Pancreas (tissue), 10 donors: Measurements from ENCODE around the gene SYT9. TPM values are rescaled to one million over a fixed set of nuclear protein-coding genes. Genes with fewer than 3 reads are reported as not detected.

Experiments used
- ATAC-seq, 4 donors: fragments of 200-7000 bp; cut with Tn5 transposase; one replicate each; pipeline versions ENCODE4 v1.8.0 to v1.9.1; 2020; ENCODE audit warnings: mild to moderate bottlenecking in 4 of 4, moderate library complexity in 4 of 4
- DNase-seq, 6 donors: peaks; one replicate each; pipeline ENCODE4 v3.0.0-alpha.2; 2020
- FAIRE-seq: peaks from 2 replicates; lab custom pipeline; 2012; peaks lifted over from hg19 to GRCh38; lab: Jason Lieb, UNC
- H3K27ac ChIP-seq, 4 donors: fragments of 200-600 bp; sonication (generic); 1 replicate in 3 of 4; 2 replicates in 1 of 4; pipeline versions ENCODE4 v1.5.0 to v1.8.0; 2020
- H3K27me3 ChIP-seq, 4 donors: fragments of 200-600 bp; one replicate each; pipeline ENCODE4 v1.8.0; 2021
- H3K36me3 ChIP-seq, 3 donors: fragments of 200-600 bp; sonication (generic) in 1 of 3; one replicate each; pipeline versions ENCODE4 v1.5.0 to v1.8.0; 2020 to 2021
- H3K4me1 ChIP-seq, 3 donors: fragments of 200-600 bp; one replicate each; pipeline ENCODE4 v1.8.0; 2021
- H3K4me3 ChIP-seq, 4 donors: fragments of 200-600 bp; sonication (generic) in 2 of 4; one replicate each; pipeline versions ENCODE4 v1.5.0 to v1.8.0; 2020 to 2021
- H3K9me3 ChIP-seq, 4 donors: fragments of 200-600 bp; one replicate each; pipeline ENCODE4 v1.8.0; 2021
- WGBS, 2 donors: extraction: QIAGEN DNeasy Blood & Tissue Kit; methylation state at CpG; one replicate each; pipeline ENCODE4 v1.1.7; 2013; 5-methylcytosine and 5-hydroxymethylcytosine counted together
- intact Hi-C, 3 donors: fragments of 100-400 bp; cut with DNase I; formaldehyde crosslinking; loops; one replicate each; pipeline versions ENCODE4 v1.11.1 to v1.14.2; 2022
- polyA plus RNA-seq, 2 donors: library from polyadenylated mRNA; stranded (reverse); fragments of 200-250 nt; gene quantifications; one replicate each; pipeline ENCODE4 v1.2.3, GENCODE V29; 2013
- total RNA-seq, 6 donors: library from RNA; stranded (reverse); fragmentation: NEBNext Ultra II Directional in 4 of 6; extraction: Animal tissue kit (Norgen Biotek cat#: 25700) in 4 of 6; gene quantifications; one replicate each; pipeline versions ENCODE4 v1.2.1 to v1.2.4, GENCODE V29; 2021 to 2023
- TF ChIP-seq, protein P1 (sequence below), 4 donors: fragments of 200-600 bp; sonication (generic) in 3 of 4; IDR thresholded peaks; one replicate each; pipeline versions ENCODE4 v1.5.0 to v1.8.0; 2021; ENCODE audit warnings: antibody characterized with exemption in 4 of 4
- donor health status: healthy with polysubstance abuse.
- donor health status: DM: no; HTN: no; CAD: no; lungs with moderate emphysema.
- donor health status: DM: no; HTN: no; CAD: no.
- donor health status: control.
- donor health status: control.
- donor health status: Bipolar disorder and iron deficiency.
- donor health status: DM: yes; HTN: yes; CAD: no.
- donor health status: DM: no; HTN: no; CAD: no.
- donor health status: DM: no; HTN: no; CAD: no.
- donor health status: DM: yes; HTN: yes; CAD: no.

Gene SYT9
- total and polyA plus RNA-seq, 8 donors, result 0.38 to 2.0 (median 1.0) TPM

DNA sequence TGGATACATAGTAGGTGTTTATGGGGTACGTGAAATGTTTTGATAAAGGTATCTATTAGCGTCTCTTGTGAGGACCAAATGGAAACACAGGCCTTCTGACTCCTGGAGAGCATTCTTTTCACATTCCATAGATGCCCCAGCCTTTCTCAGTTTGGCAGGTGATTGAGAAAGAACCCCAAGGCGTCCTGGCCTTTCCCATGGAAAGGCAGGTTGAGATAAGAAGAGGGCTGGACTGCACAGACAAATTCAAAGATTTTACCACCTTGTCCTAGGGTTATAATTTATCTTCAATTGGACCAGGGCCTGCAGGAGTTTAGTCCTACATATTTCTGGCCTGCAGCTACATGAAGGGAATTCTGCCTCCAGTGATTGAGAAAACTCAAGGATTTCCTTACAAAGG lies 232.9 kb downstream of the SYT9 start:
- Histone ChIP-seq H3K27me3 (no peaks in the 10 kb centered on the region), H3K4me3 (no peak overlapping the region), H3K36me3 (no peaks in the 10 kb centered on the region), H3K4me1 (no peaks in the 10 kb centered on the region), H3K27ac (no peak overlapping the region), H3K9me3 (no peaks in the 10 kb centered on the region)
- 57 to 65% methylated on average over 3 of the region's 3 CpGs for WGBS, 2 donors
- TF ChIP-seq, protein P1, sequence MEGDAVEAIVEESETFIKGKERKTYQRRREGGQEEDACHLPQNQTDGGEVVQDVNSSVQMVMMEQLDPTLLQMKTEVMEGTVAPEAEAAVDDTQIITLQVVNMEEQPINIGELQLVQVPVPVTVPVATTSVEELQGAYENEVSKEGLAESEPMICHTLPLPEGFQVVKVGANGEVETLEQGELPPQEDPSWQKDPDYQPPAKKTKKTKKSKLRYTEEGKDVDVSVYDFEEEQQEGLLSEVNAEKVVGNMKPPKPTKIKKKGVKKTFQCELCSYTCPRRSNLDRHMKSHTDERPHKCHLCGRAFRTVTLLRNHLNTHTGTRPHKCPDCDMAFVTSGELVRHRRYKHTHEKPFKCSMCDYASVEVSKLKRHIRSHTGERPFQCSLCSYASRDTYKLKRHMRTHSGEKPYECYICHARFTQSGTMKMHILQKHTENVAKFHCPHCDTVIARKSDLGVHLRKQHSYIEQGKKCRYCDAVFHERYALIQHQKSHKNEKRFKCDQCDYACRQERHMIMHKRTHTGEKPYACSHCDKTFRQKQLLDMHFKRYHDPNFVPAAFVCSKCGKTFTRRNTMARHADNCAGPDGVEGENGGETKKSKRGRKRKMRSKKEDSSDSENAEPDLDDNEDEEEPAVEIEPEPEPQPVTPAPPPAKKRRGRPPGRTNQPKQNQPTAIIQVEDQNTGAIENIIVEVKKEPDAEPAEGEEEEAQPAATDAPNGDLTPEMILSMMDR (IDR thresholded peaks at IDR 0.05), result no peak
- intact Hi-C loops, result no loop called here
- FAIRE-seq (no peak), DNase-seq (no peak), ATAC-seq (no peak)

DNA sequence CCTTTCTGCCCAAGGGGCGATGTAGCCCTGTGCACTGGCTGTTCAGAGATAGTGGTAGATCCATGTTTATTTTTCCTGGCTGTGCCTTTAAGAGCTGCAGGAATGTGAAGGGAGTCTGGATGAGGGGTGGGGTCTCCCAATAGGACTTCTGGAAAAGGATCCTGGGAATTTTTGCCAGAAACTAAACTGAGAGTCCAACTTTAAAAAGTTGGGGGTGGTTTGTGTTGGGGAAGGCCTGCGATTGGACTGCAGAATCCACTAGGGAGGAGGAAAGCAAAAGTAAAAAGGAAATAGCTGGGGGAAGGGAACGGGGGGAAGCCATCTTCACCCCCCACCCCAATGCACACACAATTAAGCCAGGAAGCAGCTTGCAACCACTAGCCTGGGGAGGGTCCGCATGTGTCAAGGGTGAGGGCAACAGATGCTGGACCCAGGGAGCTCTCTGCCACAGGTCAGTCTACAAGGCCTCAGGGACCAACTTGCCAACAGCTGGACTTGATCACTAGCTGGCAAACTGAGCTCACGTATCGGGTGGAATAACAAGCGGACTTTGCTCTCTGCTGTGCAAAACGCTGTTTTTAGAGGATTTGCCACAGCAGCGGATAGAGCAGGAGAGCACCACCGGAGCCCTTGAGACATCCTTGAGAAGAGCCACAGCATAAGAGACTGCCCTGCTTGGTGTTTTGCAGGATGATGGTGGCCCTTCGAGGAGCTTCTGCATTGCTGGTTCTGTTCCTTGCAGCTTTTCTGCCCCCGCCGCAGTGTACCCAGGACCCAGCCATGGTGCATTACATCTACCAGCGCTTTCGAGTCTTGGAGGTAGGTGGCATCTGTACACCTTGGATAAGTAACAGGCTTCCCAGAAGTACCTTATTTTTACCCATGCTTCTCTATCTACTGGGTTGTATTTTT lies 233.7 kb downstream of the SYT9 start, which contains the start of gene OLFML1:
TSS of gene OLFML1 (plus strand) at position 321 of the 912 bp plus-strand sequence. CDS start at position 691, 370 bp downstream.
- DNase-seq, result no peak
- peak within 1 kb of the TSS in 1 of 4 donors; percentile 15 for H3K4me3 ChIP-seq
- H3K36me3 ChIP-seq, result no peaks in the 10 kb centered on the region
- TF ChIP-seq, protein P1 (IDR thresholded peaks at IDR 0.05), result no peak
- no peak for FAIRE-seq
- peak; percentile 28 to 52 (median 40) for ATAC-seq
- 69 to 72% methylated on average over 15 of the region's 15 CpGs for WGBS, 2 donors
- H3K9me3 ChIP-seq, result no peaks in the 10 kb centered on the region
- H3K27me3 ChIP-seq, result no peaks in the 10 kb centered on the region
- no peak within 1 kb of the TSS for H3K27ac ChIP-seq
- intact Hi-C loops, result no loop called here
- H3K4me1 ChIP-seq, result no peaks in the 10 kb centered on the region

DNA sequence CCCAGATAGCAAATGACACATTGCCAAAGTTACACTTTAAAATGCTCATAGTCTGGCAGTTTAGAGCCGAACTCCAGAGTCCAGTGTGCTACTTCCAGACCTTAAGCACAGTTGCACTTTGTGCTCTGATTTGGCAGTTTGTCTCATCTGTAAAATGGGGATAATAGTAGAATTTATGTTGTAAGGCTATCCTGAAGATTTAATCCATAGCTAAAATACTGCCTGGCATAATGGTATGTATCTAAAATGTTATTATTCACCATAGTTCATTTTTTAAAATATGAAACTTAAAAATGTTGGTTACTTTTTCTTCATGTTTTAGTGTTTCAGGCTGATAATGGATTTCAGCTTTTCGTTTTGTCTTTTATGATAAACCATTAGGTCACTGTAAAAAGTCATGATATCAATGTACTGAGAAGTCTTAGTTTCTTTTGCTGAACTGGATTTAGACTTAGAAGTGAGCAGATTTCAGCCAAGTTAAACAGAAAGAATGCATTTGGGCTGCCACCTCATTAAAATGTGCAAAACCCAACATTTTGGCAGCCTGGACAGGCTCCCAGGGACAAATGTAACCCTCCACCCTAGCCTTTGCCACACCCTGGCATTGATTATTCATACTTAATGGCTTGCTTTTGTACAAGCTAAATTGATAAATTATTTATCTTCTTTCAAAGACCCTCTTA lies 234.5 kb downstream of the SYT9 start:
- DNase-seq, result no peak
- intact Hi-C loops, result no loop called here
- ATAC-seq, result no peak
- H3K4me1 ChIP-seq, result no peaks in the 10 kb centered on the region
- no peak overlapping the region for H3K27ac ChIP-seq
- 62 to 68% methylated on average over 2 of the region's 2 CpGs for WGBS, 2 donors
- TF ChIP-seq, protein P1 (IDR thresholded peaks at IDR 0.05), result no peak
- H3K4me3 ChIP-seq, result peak overlapping the region in 1 of 4 donors; percentile 15
- no peaks in the 10 kb centered on the region for H3K27me3 ChIP-seq
- H3K9me3 ChIP-seq, result no peaks in the 10 kb centered on the region
- FAIRE-seq, result no peak
- no peaks in the 10 kb centered on the region for H3K36me3 ChIP-seq

DNA sequence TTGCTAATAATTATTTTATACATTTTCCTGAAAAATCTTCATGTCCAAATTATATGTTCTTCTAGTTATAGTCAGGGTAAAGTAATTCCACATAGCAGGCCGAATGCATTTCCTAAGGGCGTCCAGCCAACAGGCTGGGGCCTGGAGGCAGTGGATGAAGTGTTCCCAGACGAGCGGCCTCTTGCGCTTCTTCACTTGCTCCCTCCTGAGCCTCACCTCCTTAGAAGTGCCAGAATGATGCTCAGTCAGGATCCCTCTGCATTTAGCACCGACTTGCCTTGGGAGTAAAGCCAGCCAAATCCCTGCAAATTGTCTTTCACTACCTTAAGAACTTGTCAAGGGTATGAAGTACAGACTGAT lies 235.1 kb downstream of the SYT9 start:
- no peak for FAIRE-seq
- no peak for DNase-seq
- no peak overlapping the region for H3K27ac ChIP-seq

More for the DNA sequence above, 235.1 kb downstream of the SYT9 start:
- no peak overlapping the region for H3K4me3 ChIP-seq
- H3K27me3 ChIP-seq, result no peaks in the 10 kb centered on the region
- 75 to 82% methylated on average over 6 of the region's 6 CpGs for WGBS, 2 donors
- no peaks in the 10 kb centered on the region for H3K9me3 ChIP-seq
- intact Hi-C loops, result no loop called here
- no peaks in the 10 kb centered on the region for H3K4me1 ChIP-seq
- ATAC-seq, result no peak
- no peaks in the 10 kb centered on the region for H3K36me3 ChIP-seq
- TF ChIP-seq, protein P1 (IDR thresholded peaks at IDR 0.05), result no peak
